Germinal center (tissue), 1 donor: ENCODE data around the gene RFWD3.
A peak's percentile ranks its signal among the peaks of the same experiment; 100 is the strongest.
"Not testable (repeated sequence)": the region's sequence is repeated elsewhere in the genome, so short reads cannot be mapped to it uniquely, and the experiment has no call there.

Experiments used
- DNase-seq: peaks from one replicate; pipeline ENCODE4 v3.0.0; 2012; ENCODE audit warnings: mixed read lengths, low spot score

RFWD3 gene, protein sequence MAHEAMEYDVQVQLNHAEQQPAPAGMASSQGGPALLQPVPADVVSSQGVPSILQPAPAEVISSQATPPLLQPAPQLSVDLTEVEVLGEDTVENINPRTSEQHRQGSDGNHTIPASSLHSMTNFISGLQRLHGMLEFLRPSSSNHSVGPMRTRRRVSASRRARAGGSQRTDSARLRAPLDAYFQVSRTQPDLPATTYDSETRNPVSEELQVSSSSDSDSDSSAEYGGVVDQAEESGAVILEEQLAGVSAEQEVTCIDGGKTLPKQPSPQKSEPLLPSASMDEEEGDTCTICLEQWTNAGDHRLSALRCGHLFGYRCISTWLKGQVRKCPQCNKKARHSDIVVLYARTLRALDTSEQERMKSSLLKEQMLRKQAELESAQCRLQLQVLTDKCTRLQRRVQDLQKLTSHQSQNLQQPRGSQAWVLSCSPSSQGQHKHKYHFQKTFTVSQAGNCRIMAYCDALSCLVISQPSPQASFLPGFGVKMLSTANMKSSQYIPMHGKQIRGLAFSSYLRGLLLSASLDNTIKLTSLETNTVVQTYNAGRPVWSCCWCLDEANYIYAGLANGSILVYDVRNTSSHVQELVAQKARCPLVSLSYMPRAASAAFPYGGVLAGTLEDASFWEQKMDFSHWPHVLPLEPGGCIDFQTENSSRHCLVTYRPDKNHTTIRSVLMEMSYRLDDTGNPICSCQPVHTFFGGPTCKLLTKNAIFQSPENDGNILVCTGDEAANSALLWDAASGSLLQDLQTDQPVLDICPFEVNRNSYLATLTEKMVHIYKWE

DNA sequence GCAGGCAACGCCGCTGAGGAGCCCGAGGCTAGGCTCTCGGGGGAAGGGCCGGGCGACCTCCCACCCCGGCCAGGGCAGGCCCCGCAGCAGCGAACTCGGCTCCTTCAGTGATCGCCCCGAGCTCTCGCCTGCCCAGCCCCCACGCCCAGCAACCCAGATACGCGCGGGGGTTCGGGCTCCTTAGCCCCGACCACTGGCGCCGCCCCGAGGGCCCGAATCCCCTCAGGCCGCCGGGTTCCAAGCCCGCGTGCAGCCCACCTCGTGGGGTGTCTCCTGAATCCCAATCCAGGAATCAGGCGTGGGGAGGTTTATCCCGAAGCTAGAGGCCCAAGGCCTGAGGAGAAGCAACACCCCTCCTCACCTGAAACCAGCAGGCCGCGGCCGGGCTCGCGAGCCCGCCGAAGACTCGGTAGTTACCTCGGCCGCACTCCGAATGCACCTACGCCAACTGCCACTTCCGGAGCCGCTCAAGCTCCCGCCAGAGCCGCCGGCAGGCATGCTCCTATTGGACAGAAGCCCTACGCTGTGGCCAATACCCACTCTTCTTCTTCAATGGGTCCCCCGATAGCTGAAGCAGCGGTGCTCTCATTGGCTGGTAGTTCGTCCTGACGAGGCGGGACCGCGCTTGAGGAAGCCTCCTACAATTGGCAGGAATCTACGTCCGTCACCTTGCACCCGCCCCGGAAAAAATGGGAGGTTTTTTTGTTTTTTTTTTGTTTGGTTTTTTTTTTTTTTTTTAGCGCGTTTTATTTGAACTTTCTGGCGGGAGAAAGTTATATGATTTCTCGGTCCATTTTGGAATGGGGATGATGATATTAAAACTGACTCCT, at the start of gene RFWD3:
Gene RFWD3 (minus strand): TSS at position 453 of the 830 bp plus-strand sequence. CDS start 5,428 bp downstream, outside the sequence.
- peak; percentile 100 for DNase-seq

DNA sequence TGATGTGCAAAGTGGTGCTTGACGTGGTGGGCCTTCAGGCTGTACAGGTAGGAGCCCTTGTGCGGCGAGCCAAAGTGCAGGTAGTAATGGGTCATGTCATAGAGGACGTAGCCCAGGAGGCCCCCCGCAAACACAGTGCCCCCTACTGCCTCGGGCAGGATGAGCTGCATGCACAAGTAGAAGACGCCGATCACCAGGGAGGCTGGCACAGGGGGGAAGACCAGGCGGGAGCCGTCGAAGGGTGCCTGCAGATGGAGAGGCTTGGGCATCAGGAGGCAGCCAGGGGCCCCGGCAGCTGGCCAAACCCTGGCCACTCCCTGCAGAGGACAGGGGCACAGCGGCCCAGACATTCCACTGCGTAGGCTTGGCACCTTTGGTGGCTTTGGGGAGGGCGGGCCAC, 49.7 kb upstream of the RFWD3 start:
- DNase-seq, result no peak

DNA sequence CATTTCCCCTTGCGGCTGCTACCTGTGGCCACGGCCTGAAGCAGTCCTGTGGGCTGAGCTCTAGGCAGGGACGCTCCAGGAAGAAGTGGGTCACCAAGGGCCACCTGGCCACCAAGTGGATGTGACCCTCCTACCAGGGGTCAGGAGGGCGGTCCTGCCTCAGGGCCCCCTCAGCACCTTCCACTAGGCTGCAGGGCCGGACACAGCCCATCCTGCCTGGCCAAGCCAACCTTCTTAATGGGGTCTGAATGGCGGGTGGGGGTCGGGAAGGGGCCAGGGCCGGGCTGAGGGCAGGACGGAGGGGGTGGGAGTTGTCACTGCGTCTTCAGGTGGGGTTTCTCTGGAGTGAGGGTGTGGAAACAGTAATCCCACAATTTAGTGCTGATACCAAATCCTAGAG, 47.2 kb upstream of the RFWD3 start:
- DNase-seq, result no peak

DNA sequence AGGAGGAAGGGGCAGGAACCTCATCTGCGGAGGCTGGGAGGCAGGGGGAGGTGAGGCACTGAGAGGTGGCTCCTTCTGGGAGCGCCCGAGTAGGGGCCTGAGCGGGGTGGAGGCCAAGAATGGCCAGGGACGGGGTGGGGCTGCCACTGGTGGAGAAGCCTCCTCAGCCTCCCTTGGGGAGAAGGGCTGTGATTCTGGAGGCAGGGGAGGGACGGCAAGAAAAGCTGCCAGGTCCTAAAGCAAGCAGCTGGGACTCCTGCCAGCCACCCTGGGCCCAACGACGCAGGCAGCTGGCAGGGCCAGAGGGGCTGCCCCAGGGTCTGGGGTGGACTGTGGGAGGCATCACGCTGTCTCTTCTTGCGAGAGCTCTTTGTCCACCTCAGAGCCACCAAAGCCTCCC, 46.6 kb upstream of the RFWD3 start:
- no peak for DNase-seq

DNA sequence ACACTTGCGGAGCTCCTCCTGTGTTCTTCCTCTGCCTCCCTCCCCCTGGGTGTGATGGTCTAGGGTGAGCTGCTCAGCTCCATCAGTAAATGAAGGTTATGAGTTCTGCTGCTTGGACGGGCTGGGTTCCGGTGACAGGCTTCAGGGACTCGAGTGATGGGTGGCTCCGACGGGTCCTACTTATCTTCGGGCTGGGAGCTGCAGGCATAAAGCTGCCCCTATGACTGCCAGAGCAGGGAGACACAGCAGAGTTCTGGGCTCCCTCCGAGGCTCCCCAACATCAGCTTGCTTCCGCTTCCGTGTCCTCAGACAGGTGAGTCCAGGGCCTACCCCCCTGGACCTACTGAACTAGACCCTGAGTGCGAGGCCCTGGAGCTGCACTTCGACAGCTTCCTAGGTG, 45.3 kb upstream of the RFWD3 start:
- DNase-seq, result no peak

DNA sequence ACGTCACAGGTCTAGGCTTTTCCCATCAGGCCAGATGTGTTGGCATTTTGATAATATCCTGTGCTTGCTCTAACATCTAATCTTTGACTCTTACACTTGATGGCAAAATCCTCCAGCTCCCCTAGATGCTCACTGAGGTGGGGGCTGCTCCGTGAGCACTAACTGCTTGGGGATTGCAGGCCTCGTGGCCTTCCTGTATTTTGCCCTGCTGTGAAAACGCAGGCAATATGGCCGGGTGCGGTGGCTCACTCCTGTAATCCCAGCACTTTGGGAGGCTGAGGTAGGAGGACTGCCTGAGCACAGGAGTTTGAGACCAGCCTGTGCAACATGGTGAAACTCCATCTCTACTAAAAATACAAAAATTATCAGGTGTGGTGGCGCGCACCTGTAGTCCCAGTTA, 43.7 kb upstream of the RFWD3 start:
- DNase-seq, result no peak

DNA sequence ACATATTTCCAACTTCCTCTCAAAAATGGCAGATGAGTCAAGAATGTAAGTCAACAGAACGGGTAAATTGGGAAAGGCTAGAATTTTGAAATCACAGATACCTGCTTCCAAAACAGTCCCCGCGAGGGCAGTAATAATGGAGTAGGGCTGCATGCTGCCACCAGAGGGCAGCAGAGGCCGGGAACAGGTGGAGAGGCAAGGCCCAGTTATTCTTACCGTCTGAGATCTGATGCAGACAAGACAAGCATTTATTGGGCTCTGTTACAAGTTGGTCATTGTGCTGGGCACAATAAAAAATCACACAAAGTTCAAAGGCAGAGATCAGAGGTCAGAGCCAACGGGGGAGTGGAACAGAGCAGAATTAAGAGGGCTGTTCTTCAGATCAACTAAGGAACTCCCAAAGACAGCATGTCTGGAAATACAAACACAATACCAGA, 42.8 kb upstream of the RFWD3 start:
- peak; percentile 78 for DNase-seq

DNA sequence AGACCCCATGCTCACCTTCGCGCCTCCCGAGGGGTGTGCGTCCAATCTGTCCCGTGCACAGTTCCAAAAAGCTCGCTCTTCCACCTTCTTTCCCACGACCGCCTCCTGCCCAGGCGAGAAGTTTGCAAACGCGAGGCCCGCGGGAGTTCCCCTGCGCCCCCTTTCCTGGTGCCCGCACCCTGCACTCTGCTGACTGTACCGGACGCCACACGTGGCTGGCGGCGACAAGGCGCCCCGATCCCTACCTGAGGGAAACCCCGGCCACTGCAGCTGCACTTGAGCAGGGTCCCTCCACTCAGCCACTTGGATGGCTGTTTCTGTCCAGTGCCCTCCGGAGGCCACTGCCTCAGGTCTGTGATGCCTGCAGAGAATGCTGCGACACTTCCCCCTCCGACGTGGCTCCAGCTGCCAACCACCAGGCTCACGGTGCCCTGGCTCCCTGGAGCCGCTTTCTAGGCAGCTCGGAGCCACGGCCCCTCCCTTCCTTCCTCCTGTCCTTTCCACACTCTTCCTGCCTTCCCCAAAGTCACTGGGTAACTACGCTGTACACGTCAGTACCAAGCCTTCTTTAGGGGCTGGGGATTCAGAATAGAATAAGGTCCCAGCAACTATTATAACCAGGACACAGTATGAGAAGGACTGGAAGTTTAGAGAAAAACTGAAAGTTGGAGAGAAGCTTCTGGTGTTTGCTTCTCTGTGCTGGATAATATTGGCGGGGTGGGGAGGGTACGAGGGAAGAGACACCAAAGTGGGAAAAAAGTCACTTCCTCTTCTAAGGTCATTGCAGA, 34.0 kb upstream of the RFWD3 start, which contains the start of gene MLKL:
Gene MLKL (minus strand): TSS at position 425 of the 788 bp plus-strand sequence. CDS start 5,105 bp downstream, outside the sequence.
- DNase-seq, result peak; percentile 47

DNA sequence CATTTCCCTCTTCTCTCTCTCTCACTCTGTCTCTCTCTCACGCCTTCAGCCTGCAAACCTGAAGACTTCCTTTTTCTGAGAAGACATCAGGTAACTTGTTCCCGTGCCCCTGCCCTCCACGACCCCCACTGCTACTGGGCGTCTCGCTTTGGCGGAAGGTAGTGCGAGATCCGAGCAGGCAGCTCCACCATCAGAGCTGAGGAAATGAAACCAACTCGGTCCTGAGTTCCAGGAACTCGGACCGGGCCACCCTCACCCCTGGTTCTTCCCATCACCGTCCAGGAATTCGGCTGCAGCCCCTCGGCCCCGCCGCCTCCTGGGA, 33.4 kb upstream of the RFWD3 start:
- DNase-seq, result peak; percentile 58

DNA sequence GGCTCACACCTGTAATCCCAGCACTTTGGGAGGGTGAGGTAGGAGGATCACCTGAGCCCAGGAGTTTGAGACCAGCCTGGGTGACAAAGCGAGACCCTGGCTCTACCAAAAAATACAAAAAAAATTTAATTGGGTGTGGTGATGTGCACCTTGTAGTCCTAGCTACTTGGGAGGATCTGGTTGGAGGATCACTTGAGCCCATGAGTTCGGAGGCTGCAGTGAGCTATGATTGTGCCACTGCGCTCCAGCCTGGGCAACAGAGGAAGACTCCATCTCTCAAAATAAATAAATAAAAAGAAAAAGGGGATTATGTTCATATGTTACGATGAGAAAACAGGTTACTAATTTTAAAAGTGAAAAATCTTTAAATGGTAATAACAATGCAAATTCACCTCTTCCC, 33.0 kb upstream of the RFWD3 start:
- no peak for DNase-seq

DNA sequence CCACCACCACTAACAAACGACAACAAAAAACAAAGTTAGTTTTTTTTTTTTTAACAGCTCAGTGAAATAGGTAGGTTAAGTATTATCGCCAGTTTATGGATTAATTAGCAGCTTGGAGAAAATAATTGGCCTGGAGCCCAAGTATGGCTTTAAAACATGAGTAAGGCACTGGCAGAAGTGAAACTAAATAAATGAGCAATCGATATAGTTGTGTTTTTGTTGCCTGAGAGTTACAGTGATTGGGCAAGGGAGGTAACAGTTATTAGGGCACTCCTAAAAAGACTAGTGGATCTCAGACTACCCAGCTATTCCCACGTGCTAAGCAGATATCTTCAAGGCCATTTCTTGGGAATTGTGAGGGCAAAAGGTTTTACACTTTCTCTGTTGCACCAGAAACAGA, 31.5 kb upstream of the RFWD3 start:
- DNase-seq, result no peak

DNA sequence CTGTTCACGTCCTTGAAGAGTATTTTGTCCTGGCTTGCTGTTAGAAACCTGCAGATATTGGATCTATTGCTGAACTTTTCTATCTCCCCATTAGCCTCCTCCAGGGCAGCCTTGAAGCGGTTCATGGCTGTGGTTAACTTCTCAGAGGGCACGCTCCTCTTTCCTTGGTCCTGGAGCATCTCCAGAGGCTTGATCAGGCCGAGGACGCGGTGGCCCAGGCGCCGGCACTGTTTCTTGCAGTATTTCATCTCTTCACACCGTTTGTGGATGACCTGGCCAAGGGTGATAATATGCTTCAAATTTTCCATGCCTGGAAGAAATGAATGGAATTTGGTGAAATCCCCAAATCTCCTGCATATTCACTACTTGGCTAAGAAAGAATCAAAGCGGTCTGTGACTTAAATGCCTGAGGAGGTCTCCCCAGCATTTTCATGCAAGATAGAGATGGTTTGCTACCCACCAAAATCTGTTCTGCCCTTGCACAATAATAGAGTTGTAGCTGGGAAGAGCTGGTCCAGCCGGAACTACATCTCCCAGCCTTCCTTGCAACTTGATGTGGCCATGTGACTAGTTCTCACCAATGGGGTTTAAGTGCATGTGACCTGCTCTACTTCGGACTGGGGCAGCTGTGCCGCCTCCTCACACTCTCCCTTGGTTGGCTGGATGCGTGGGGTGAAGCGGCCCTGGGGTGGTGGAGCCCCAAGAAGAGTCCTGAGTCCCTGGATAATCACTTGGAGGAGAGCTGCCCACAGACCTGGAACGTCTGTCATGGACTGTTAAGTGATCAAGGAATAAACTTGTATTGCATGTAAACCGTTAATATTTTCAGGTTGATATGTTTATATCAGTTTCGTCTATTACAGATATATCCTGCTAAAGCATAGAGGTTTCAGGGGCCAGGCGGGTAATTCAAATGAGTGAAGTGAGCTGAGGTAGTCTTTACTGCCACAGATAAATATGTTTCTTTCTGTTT, 29.1 kb upstream of the RFWD3 start:
- DNase-seq, result peak; percentile 88

DNA sequence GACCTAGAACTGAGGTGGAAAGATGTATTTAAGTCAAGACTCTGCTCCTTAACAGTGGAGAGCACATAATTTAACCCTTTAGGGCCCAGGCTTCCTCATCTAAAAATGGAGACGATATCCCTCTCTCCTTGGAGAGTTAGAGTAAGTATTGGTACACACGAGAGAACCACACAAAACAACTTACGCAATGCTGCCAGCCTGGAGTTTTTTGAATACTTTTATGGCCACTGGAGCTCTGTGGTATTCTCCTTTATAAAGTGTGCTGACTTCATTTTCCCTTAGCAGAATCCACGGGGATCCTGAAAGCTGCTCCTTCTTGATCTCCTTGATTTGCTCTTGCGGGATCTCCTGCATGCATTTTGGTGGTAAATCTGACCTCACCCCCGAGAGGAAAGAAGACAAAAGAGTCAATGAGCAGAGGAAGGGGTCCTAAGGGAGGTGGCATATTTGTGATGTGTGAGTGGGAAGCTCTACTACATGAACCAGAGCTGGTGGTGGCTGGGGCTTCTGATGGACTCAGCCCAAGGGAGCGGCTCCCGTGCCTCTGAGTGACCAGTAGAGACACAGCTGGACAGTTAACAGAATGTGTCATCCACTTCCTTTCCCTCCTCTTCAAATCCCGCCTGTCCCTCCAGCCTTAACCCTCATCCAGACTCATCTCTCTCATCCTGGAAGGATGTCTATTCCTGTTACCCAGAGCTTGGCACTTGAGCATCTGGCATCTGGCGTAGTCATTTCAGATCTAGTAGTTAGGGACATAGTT, 24.6 kb upstream of the RFWD3 start:
- DNase-seq, result no peak

DNA sequence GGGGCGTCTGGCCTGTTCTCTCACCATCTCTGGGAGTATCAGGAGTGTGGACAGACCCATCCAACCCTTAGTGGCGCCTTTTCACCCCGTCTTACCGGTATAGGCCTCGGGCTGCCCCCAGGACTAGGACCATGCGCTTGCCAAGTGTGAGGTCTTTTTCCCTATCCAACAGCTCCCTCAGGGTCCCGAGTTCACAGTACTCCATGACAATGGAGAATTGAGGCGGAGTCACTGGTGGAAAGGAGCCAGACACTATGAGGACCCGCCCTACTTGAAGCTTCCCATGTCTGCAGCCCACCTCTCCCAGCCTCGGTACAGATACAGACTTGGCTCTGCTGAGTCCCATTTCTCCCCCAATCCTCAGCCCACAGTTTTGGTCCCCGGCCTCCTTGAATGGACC, 15.9 kb upstream of the RFWD3 start:
- no peak for DNase-seq

DNA sequence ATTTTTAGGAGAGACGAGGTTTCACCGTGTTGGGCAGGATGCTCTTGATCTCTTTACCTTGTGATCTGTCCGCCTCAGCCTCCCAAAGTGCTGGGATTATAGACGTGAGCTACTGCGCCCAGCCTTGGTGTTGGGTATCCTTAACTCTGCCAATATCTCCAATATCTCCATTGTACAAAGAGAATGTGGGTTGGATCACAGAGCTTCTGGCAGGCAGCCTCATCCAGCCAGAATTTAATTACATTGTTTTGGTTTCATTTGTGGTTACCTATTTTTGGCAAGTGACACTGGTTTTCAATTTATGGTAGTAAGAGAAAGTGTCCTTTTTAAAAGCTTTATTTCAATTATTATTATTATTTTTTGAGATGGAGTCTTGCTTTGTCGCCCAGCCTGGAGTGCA, 14.0 kb upstream of the RFWD3 start:
- DNase-seq, result no peak

DNA sequence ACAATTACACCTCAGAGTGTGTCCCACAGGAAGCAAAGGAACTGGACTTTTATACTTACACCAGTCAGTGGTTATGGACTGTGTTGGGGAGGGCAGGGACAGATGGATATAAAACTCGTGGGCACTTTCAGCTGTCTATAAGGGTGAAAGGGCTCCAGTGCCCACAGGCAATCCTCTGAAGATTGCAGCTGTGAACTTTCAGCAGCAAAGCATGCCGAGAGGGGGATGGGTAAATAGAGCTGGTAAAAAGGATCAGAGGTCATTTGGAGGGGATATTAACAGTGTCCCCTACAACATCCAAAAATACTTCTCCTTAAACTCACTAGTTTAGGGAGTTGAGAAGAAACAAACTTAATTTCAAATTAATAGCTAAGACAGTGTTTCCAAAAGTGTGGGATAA, 13.3 kb upstream of the RFWD3 start:
- DNase-seq, result no peak

DNA sequence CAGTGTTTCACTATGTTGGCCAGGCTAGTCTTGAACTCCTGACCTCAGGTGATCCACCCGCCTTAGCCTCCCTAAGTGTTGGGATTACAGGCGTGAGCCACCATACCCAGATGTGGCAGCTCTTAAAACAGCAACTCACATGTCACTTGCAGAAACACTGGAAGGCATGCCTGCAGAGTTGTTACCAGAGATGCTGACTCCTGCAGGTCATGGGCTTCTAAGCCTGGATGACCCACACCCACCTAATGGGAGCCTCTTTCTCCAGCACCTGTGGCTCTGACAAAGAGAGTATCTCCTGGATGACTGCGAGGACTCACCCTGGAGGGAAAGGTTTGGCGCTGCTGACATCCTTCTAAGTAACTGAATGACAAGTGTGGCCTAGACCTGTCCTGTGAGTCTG, 11.2 kb upstream of the RFWD3 start:
- DNase-seq, result no peak

DNA sequence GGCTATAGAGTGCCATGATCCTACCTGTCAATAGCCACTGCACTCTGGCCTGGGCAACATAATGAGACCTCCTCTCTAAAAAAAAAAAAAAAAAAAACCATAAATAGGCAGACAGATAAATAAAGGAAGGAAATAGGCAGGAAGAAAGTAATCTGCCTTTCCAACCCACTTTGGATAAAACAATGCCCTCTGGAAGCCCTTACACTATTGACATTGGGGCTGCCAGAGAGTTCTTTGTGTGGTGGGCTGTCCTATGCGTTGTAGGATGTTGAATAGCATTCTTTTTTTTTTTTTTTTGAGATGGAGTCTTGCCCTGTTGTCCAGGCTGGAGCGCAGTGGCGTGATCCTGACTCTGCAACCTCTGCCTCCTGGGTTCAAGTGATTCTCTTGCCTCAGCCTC, 7.2 kb upstream of the RFWD3 start:
- DNase-seq, result no peak

DNA sequence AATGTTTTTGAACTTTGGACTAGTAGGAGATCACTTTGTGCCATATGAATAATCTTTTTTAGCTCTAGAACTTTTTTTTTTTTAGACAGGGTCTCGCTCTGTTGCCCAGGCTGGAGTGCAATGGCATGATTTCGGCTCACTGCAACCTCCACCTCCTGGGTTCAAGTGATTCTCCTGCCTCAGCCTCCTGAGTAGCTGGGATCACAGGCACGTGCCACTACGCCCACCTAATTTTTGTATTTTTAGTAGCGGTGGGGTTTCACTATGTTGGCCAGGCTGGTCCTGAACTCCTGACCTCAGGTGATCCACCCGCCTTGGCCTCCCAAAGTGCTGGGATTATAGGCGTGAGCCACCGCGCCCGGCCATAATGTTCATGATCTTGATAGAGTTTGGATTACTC, 2.2 kb upstream of the RFWD3 start:
- DNase-seq, result not testable (repeated sequence)

DNA sequence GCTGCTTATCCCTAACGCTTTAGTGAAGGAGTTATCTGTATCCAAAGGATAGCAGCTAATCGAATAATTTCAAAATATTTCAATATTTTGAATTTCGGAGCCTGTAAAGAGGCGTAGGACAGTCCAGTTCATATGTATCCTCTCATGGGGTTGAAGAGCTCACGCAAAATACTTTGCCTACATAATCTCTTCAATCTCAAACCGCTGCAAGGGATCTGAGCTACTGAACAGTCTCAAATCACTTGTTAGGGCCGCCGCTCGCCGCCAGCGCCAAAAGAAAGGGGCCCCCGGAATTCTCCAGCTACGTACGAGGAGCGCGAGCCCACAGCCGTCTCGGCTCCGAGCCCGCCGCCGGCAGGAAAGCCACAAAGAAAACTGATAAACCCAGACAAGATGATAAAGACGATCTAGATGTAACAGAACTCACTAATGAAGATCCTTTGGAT, 601 bp upstream of the RFWD3 start:
- peak; percentile 15 for DNase-seq
